Kidney epithelial cell (primary cell): ENCODE data around the gene MAP4. TPM values are rescaled to one million over a fixed set of nuclear protein-coding genes. Genes with fewer than 3 reads are reported as not detected.

ENCODE experiments used
- DNase-seq: peaks from one replicate; pipeline ENCODE4 v3.0.0-alpha.2; 2010; ENCODE audit warnings: low read depth
- H3K27me3 ChIP-seq: 2 replicates; pipeline ENCODE4 v1.6.0; 2011; ENCODE audit warnings: low read length; ENCODE audit not compliant: control insufficient read depth, insufficient read depth
- H3K36me3 ChIP-seq: 2 replicates; pipeline ENCODE4 v1.5.1; 2011; ENCODE audit warnings: low read length; ENCODE audit not compliant: control insufficient read depth, insufficient read depth
- H3K4me3 ChIP-seq: 2 replicates; pipeline ENCODE4 v1.5.1; 2011; ENCODE audit warnings: low read depth, mild to moderate bottlenecking, control low read depth, low read length
- total RNA-seq: library from RNA; depleted of rRNA; stranded (reverse); fragments of >200 nt; gene quantifications from 2 replicates; pipeline ENCODE4 v1.2.3, GENCODE V29; 2015
- TF ChIP-seq, protein P1 (sequence below): IDR thresholded peaks from 2 replicates; pipeline ENCODE4 v1.5.1; 2011; ENCODE audit warnings: mild to moderate bottlenecking, moderate library complexity, low read length, control low read depth, inconsistent platforms; ENCODE audit not compliant: insufficient read depth, poor library complexity, severe bottlenecking

Gene MAP4
- total RNA-seq, 1 donor from 2014 or later, result 123 TPM

DNA sequence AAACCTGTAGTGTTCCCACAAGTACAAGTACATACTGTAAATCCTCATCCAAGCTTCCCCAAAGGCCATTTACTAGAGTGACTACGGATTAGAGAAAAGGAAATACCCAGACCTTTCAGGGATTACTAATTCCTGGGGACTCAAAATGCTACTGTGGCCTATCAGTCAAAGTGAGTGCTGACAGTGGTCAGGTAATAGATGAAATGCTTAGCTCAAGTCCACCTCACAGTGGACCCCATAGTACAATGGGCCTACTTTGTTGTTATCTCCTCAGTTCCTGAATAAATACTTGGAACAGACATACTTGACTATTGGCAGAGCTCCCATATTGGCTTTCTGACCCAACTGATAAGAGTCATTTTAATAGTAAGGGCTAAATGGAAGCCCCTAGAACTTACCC lies 61.6 kb downstream of the MAP4 start:
- Histone ChIP-seq H3K27me3 (no peaks in the 10 kb centered on the region), H3K36me3 (no peaks in the 10 kb centered on the region), H3K4me3 (no peak overlapping the region)
- TF ChIP-seq, protein P1, sequence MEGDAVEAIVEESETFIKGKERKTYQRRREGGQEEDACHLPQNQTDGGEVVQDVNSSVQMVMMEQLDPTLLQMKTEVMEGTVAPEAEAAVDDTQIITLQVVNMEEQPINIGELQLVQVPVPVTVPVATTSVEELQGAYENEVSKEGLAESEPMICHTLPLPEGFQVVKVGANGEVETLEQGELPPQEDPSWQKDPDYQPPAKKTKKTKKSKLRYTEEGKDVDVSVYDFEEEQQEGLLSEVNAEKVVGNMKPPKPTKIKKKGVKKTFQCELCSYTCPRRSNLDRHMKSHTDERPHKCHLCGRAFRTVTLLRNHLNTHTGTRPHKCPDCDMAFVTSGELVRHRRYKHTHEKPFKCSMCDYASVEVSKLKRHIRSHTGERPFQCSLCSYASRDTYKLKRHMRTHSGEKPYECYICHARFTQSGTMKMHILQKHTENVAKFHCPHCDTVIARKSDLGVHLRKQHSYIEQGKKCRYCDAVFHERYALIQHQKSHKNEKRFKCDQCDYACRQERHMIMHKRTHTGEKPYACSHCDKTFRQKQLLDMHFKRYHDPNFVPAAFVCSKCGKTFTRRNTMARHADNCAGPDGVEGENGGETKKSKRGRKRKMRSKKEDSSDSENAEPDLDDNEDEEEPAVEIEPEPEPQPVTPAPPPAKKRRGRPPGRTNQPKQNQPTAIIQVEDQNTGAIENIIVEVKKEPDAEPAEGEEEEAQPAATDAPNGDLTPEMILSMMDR, result no peak
- DNase-seq, result no peak

DNA sequence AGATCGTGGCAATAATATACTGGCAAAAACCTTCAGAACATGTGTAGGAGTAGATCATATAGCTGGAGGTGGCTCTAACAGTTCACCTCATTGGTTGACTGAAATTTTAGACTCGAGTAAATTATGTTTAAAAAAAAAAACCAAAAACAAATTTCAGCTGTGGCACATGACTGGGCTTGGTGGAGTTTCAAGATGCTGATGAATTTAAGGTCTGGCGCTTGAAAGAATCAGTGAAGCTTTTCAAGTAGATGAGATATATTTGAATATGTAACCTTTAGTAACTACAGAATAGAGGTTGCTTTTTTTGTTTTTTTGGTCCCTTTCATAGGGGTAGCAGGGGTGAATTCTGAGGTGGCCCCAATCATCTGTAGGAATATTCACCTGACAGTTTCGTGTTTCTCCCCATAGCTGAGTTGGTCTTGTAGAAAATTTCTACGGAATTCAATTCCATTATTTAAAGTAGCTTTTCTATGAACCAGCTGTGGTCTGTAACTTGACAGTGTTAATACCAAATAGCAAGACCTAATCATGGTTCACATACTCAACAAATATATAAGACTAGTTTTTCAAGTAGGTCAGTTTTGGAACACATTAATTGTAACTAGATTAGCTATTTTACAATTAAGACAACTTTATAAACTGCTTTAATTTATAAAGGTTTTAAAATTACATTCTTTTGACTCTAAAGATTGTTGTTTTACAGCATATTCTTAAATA lies 65.6 kb downstream of the MAP4 start:
- TF ChIP-seq, protein P1, result no peak
- Histone ChIP-seq H3K27me3 (no peaks in the 10 kb centered on the region), H3K36me3 (no peaks in the 10 kb centered on the region), H3K4me3 (no peak overlapping the region)
- no peak for DNase-seq

DNA sequence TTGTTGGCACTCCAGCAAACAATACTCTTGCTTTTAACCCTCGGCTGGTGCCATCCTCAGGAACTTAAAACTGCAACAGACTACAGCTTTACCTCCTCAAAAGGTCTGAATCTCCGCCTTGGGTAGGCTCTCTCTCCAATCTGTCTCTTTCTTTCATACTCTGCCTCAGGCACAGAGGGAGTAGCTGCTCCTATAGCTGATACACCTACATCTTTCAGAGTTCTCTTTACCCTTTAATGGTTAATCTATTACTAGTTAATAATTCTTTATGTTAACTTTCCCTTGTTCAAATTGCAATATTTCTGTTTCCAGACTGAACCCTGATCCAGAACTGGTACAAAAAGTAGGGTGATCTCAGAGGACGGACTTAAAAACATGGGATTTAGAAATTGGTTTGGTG lies 66.2 kb downstream of the MAP4 start:
- no peak for DNase-seq
- Histone ChIP-seq H3K4me3 (no peak overlapping the region), H3K27me3 (no peaks in the 10 kb centered on the region), H3K36me3 (no peaks in the 10 kb centered on the region)
- TF ChIP-seq, protein P1, result no peak

DNA sequence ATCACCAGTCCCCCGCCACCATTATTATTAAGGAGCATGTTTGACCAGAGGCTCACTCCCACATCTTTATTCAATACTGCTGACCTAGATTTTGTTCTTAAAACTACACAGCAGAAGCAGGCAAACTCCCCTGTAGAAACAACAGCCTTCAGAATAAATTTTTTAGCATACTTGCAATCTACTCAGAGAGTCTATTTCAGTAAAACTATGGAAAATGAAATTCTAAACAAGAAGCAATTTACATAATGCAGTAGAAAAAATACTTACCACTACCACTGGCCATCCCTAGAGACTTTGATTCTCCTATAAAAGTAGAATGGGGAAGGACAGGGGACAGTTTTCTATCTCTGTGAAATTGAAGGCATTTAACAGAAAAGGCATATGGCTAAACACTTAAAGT lies 76.0 kb downstream of the MAP4 start:
- no peak overlapping the region for H3K4me3 ChIP-seq
- DNase-seq, result no peak
- TF ChIP-seq, protein P1, result no peak
- no peaks in the 10 kb centered on the region for H3K36me3 ChIP-seq
- H3K27me3 ChIP-seq, result no peaks in the 10 kb centered on the region

DNA sequence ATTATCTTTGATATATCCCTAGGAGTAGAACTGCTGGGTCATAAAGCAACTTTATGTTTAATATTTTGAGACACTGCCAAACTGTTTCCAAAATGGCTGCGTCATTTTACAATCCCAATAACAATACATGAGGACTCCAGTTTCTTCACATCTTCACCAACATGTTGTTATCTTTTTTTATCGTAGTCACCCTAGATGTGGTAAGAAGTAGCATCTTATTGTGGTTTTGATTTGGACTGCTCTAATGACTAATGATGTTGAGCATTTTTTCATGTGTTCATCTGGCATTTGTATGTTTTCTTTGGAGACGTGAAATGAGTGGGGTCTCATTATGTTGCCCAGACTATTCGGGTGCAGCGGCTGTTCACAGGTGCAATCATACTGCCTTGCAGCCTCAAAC lies 83.8 kb downstream of the MAP4 start:
- TF ChIP-seq, protein P1, result no peak
- no peaks in the 10 kb centered on the region for H3K36me3 ChIP-seq
- DNase-seq, result no peak
- no peak overlapping the region for H3K4me3 ChIP-seq
- no peaks in the 10 kb centered on the region for H3K27me3 ChIP-seq

DNA sequence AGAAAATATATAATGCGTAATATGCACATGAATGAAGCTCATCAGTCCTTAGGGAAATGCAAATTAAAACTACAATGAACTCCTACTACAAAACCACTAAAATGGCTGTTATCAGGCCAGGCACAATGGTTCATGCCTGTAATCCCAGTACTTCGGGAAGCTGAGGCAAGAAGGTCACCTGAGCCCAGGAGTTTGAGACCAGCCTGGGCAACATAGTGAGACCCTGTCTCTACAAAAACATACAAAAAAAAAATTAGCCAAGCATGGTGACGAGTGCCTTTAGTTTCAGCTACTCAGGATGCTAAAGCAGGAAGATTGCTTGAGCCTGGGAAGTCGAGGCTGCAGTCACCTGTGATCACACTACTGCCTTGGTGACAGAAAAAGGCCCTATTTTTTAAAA lies 85.2 kb downstream of the MAP4 start:
- Histone ChIP-seq H3K27me3 (no peaks in the 10 kb centered on the region), H3K36me3 (no peaks in the 10 kb centered on the region), H3K4me3 (no peak overlapping the region)
- DNase-seq, result no peak
- TF ChIP-seq, protein P1, result no peak
